ENCODE measurements around the gene SGMS1. TPM values are rescaled to one million over a fixed set of nuclear protein-coding genes. Genes with fewer than 3 reads are reported as not detected.

Gene SGMS1
- total RNA-seq, 1 experiment from 2014 or later: 20.4 TPM

GRCh38 chr10:50407076-50407801, 216.5 kb downstream of the SGMS1 start:
- no peak overlapping the region for H3K9ac ChIP-seq (ENCODE audit: extremely low read depth, insufficient read length, low read length)

More at GRCh38 chr10:50407076-50407801, 216.5 kb downstream of the SGMS1 start:
- Histone ChIP-seq H3T11ph (ENCODE audit: low read length) (no peak overlapping the region), H3K79me2 (ENCODE audit: insufficient read depth, low read length) (no peaks in the 10 kb centered on the region; the same call in 1 of the 2 replicates), H3K9me3 (ENCODE audit: control insufficient read depth, low read depth, low read length) (no peaks in the 10 kb centered on the region), H2BK20ac (ENCODE audit: low read depth, low read length, poor library complexity, severe bottlenecking) (no peak overlapping the region), H3K27ac (ENCODE audit: insufficient read length, low read depth, low read length) (peak overlapping the region; percentile 58), H2BK5ac (ENCODE audit: insufficient read length, low read length) (no peak overlapping the region), H2BK12ac (ENCODE audit: insufficient read length, low read depth, low read length) (peak overlapping the region; percentile 15), H3K4me2 (ENCODE audit: insufficient read depth, insufficient read length, low read length) (no peak overlapping the region), H2BK15ac (ENCODE audit: low read depth, low read length) (no peak overlapping the region), H2AK5ac (ENCODE audit: insufficient read length, low read length) (peak overlapping the region; percentile 85), H4K5ac (ENCODE audit: insufficient read length, low read depth, low read length) (peak overlapping the region; percentile 80), H3K4me1 (ENCODE audit: insufficient read depth, low read length) (peaks cover 9% of the 10 kb centered on the region), H2BK120ac (ENCODE audit: low read depth, low read length, poor library complexity, severe bottlenecking) (no peak overlapping the region), H3K4ac (ENCODE audit: low read depth, low read length) (no peak overlapping the region), H3K56ac (ENCODE audit: insufficient read length, low read depth, low read length) (no peak overlapping the region), H3K79me1 (ENCODE audit: insufficient read depth, low read depth, low read length, poor library complexity, severe bottlenecking) (peaks cover 4% of the 10 kb centered on the region), H4K20me1 (ENCODE audit: control insufficient read depth, insufficient read depth, insufficient read length) (no peaks in the 10 kb centered on the region), H4K8ac (replicated peaks; ENCODE audit: insufficient read length, low read depth, low read length) (no peak overlapping the region), H3K23ac (ENCODE audit: insufficient read length, low read depth, low read length) (no peak overlapping the region), H3K23me2 (ENCODE audit: insufficient read length, low read depth, low read length, poor library complexity, severe bottlenecking) (no peaks in the 10 kb centered on the region), H2AFZ (ENCODE audit: low read length) (no peak overlapping the region), H3K27me3 (ENCODE audit: insufficient read depth, low read length) (no peaks in the 10 kb centered on the region), H4K91ac (ENCODE audit: insufficient read length, low read depth, low read length) (no peak overlapping the region), H3K14ac (ENCODE audit: insufficient read depth, low read length) (no peak overlapping the region), H3K18ac (ENCODE audit: insufficient read length, low read depth, low read length) (peak overlapping the region; percentile 34)
- Mint-ChIP-seq H3K4me3 (0 out of 5 replicates have a peak overlapping the region, but pooled peaks of 1 of the 2 experiments have one; percentile 0), H3K27me3 (ENCODE audit: low read depth) (no peaks in the 10 kb centered on the region), H3K36me3 (ENCODE audit: insufficient read depth in 1 of 3, low read depth in 3 of 3) (peaks cover 2 to 10% (median 6%) of the 10 kb centered on the region in 3 experiments; a peak in 4 of 7 replicates), H3K9me3 (peaks cover 0 to 5% of the 10 kb centered on the region in 2 experiments; a peak in 2 of 5 replicates), H3K27ac (peak overlapping the region; percentile 65 to 97 (median 94); a peak in 6 of 7 replicates), H3K4me1 (peaks cover 33 to 45% of the 10 kb centered on the region in 2 experiments)
- WGBS (ENCODE audit: extremely low coverage, insufficient read length, low lambda C conversion rate): no CpG with 5 or more reads among the region's 7 CpGs
- peak; percentile 60 for DNase-seq
- TF ChIP-seq, protein P1, sequence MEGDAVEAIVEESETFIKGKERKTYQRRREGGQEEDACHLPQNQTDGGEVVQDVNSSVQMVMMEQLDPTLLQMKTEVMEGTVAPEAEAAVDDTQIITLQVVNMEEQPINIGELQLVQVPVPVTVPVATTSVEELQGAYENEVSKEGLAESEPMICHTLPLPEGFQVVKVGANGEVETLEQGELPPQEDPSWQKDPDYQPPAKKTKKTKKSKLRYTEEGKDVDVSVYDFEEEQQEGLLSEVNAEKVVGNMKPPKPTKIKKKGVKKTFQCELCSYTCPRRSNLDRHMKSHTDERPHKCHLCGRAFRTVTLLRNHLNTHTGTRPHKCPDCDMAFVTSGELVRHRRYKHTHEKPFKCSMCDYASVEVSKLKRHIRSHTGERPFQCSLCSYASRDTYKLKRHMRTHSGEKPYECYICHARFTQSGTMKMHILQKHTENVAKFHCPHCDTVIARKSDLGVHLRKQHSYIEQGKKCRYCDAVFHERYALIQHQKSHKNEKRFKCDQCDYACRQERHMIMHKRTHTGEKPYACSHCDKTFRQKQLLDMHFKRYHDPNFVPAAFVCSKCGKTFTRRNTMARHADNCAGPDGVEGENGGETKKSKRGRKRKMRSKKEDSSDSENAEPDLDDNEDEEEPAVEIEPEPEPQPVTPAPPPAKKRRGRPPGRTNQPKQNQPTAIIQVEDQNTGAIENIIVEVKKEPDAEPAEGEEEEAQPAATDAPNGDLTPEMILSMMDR (conservative IDR thresholded peaks at IDR 0.05): no peak
